Mammary epithelial cell (primary cell): Measurements from ENCODE around the gene LMLN.

Source experiments
- CTCF ChIP-seq, 2 donors: IDR thresholded peaks in 1 of 2; conservative IDR thresholded peaks in 1 of 2; 2 replicates each; pipeline ENCODE4 v1.5.1; 2011 to 2012; ENCODE audit warnings: inconsistent platforms in 2 of 2, low read length in 2 of 2, mild to moderate bottlenecking in 2 of 2, control low read depth in 1 of 2, low read depth in 1 of 2; ENCODE audit not compliant: insufficient read depth in 1 of 2; ENCODE audit errors: extremely low read depth in 1 of 2
- EZH2 ChIP-seq: IDR thresholded peaks from 2 replicates; pipeline ENCODE4 v1.6.1; 2012; ENCODE audit warnings: low read length, inconsistent platforms, borderline replicate concordance

GRCh38 chr3:197959500-197959890 lies 522 bp upstream of the LMLN start:
- no peak for TF ChIP-seq EZH2
- no peak for TF ChIP-seq CTCF (conservative IDR thresholded peaks at IDR 0.05 in 1 of 2, IDR thresholded peaks at IDR 0.05 in 1 of 2; ENCODE audit: extremely low read depth in 1 of 2, insufficient read depth in 1 of 2, low read depth in 1 of 2, low read length in 2 of 2)
